Mesenchymal stem cell (in vitro differentiated cells and primary cell): ENCODE results near the gene RPP14.
"Not testable (repeated sequence)": the region's sequence is repeated elsewhere in the genome, so short reads cannot be mapped to it uniquely, and the experiment has no call there.

Experiments
- DNase-seq: peaks from one replicate; pipeline ENCODE4 v3.0.0-alpha.2; 2013
- H2AFZ ChIP-seq: one replicate; pipeline ENCODE4 v1.6.1; 2013; ENCODE audit warnings: low read depth, mild to moderate bottlenecking, control low read depth, inconsistent platforms, low read length, moderate library complexity
- H2AK5ac ChIP-seq: 2 replicates; pipeline ENCODE4 v1.6.1; 2013; ENCODE audit warnings: low read length, moderate library complexity, mild to moderate bottlenecking, inconsistent platforms; ENCODE audit not compliant: severe bottlenecking
- H2BK120ac ChIP-seq: one replicate; pipeline ENCODE4 v1.6.1; 2013; ENCODE audit warnings: low read depth, mild to moderate bottlenecking, inconsistent platforms, low read length, moderate library complexity
- H2BK12ac ChIP-seq, 2 experiments: one replicate each; pipeline ENCODE4 v1.6.1; 2013; ENCODE audit warnings: inconsistent platforms in 2 of 2, low read length in 2 of 2, mild to moderate bottlenecking in 2 of 2, moderate library complexity in 2 of 2, control low read depth in 1 of 2
- H2BK15ac ChIP-seq: one replicate; pipeline ENCODE4 v1.6.1; 2013; ENCODE audit warnings: mild to moderate bottlenecking, low read depth, inconsistent platforms; ENCODE audit not compliant: poor library complexity, severe bottlenecking
- H2BK5ac ChIP-seq: 2 replicates; pipeline ENCODE4 v1.6.1; 2013; ENCODE audit warnings: low read depth, mild to moderate bottlenecking, low read length, control low read depth, inconsistent platforms; ENCODE audit not compliant: poor library complexity, severe bottlenecking
- H3K14ac ChIP-seq, 2 experiments: one replicate each; pipeline ENCODE4 v1.6.1; 2013; ENCODE audit warnings: inconsistent platforms in 2 of 2, low read length in 2 of 2, control low read depth in 1 of 2, mild to moderate bottlenecking in 1 of 2, moderate library complexity in 1 of 2
- H3K18ac ChIP-seq, 2 experiments: one replicate each; pipeline ENCODE4 v1.6.1; 2013; ENCODE audit warnings: inconsistent platforms in 2 of 2, low read length in 2 of 2, control low read depth in 1 of 2, low read depth in 1 of 2, mild to moderate bottlenecking in 1 of 2
- H3K23ac ChIP-seq, 2 experiments: one replicate each; pipeline ENCODE4 v1.6.1; 2013; ENCODE audit warnings: inconsistent platforms in 2 of 2, low read length in 2 of 2, mild to moderate bottlenecking in 2 of 2, moderate library complexity in 2 of 2, control low read depth in 1 of 2
- H3K27ac ChIP-seq: 2 replicates; pipeline ENCODE4 v1.5.1; 2013; ENCODE audit warnings: mild to moderate bottlenecking, moderate library complexity, low read length, control low read depth, inconsistent platforms; ENCODE audit not compliant: poor library complexity, severe bottlenecking
- H3K27me3 ChIP-seq, 2 experiments: 2 replicates each; pipeline versions ENCODE4 v1.6.1 to v1.7.0; 2013; ENCODE audit warnings: low read length in 2 of 2, mild to moderate bottlenecking in 2 of 2, moderate library complexity in 2 of 2, control low read depth in 1 of 2, inconsistent platforms in 1 of 2; ENCODE audit not compliant: control insufficient read depth in 1 of 2, insufficient read depth in 1 of 2
- H3K36me3 ChIP-seq, 2 experiments: 2 replicates each; pipeline versions ENCODE4 v1.6.1 to v1.7.0; 2013; ENCODE audit warnings: low read length in 2 of 2, control low read depth in 1 of 2, inconsistent platforms in 1 of 2, low read depth in 1 of 2, mild to moderate bottlenecking in 1 of 2; ENCODE audit not compliant: insufficient read depth in 2 of 2, control insufficient read depth in 1 of 2
- H3K4ac ChIP-seq, 2 experiments: one replicate each; pipeline ENCODE4 v1.6.1; 2013; ENCODE audit warnings: inconsistent platforms in 2 of 2, low read length in 2 of 2, mild to moderate bottlenecking in 2 of 2, moderate library complexity in 2 of 2, control low read depth in 1 of 2, low read depth in 1 of 2
- H3K4me1 ChIP-seq: 2 replicates; pipeline ENCODE4 v1.6.1; 2013; ENCODE audit warnings: low read depth, low read length, control low read depth; ENCODE audit not compliant: control insufficient read depth, insufficient read depth
- H3K4me2 ChIP-seq: 2 replicates; pipeline ENCODE4 v1.6.1; 2013; ENCODE audit warnings: low read length, mild to moderate bottlenecking, inconsistent platforms; ENCODE audit not compliant: poor library complexity, severe bottlenecking
- H3K4me3 ChIP-seq, 2 experiments: 2 replicates each; pipeline versions ENCODE4 v1.5.1 to v1.7.0; 2013; ENCODE audit warnings: low read length in 2 of 2, mild to moderate bottlenecking in 2 of 2, control low read depth in 1 of 2, low read depth in 1 of 2; ENCODE audit not compliant: insufficient read depth in 1 of 2
- H3K79me1 ChIP-seq: replicated peaks from 2 replicates; pipeline ENCODE4 v1.6.1; 2013; ENCODE audit warnings: mild to moderate bottlenecking, control low read depth, low read length, inconsistent platforms; ENCODE audit not compliant: poor library complexity, severe bottlenecking
- H3K9ac ChIP-seq: 2 replicates; pipeline ENCODE4 v1.7.0; 2013; ENCODE audit warnings: mild to moderate bottlenecking, low read length, moderate library complexity
- H3K9me3 ChIP-seq: 2 replicates; pipeline ENCODE4 v1.7.0; 2013; ENCODE audit warnings: mild to moderate bottlenecking, low read length; ENCODE audit not compliant: control insufficient read depth
- H4K8ac ChIP-seq: one replicate; pipeline ENCODE4 v1.6.1; 2013; ENCODE audit warnings: inconsistent platforms, mild to moderate bottlenecking, low read length, moderate library complexity
- H4K91ac ChIP-seq: one replicate; pipeline ENCODE4 v1.6.1; 2013; ENCODE audit warnings: mild to moderate bottlenecking, low read length, inconsistent platforms
- WGBS: methylation state at CpG from one replicate; pipeline ENCODE4 v1.1.7; 2013; ENCODE audit warnings: mixed read lengths; 5-methylcytosine and 5-hydroxymethylcytosine counted together

The RPP14 gene

DNA sequence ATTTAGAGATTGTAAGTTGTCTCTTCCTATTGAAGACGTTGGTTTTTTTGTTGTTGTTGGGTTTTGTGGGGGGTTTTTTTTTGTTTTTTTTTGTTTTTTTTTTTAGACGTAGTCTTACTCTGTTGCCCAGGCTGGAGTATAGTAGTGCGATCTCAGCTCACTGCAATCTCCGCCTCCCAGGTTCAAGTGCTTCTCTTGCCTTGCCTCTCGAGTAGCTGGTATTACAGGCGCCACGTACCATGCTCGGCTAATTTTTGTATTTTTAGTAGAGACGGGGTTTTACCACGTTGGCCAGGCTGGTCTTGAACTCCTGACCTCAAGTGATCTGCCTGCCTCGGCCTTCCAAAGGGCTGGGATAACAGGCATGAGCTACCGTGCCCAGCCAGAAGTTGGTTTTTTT is 33.1 kb downstream of the RPP14 start:
- not testable (repeated sequence) for H3K14ac ChIP-seq, H3K36me3 ChIP-seq, H2AK5ac ChIP-seq, H3K23ac ChIP-seq, H3K4ac ChIP-seq, H2AFZ ChIP-seq, H4K8ac ChIP-seq, H2BK15ac ChIP-seq, H3K27ac ChIP-seq, H3K18ac ChIP-seq, H3K9ac ChIP-seq, H3K4me3 ChIP-seq, H3K4me2 ChIP-seq, H4K91ac ChIP-seq, H2BK120ac ChIP-seq, H3K9me3 ChIP-seq, H3K4me1 ChIP-seq, DNase-seq, H2BK12ac ChIP-seq, H3K79me1 ChIP-seq, H3K27me3 ChIP-seq, H2BK5ac ChIP-seq
- 98% methylated on average over 12 of the region's 12 CpGs for WGBS

DNA sequence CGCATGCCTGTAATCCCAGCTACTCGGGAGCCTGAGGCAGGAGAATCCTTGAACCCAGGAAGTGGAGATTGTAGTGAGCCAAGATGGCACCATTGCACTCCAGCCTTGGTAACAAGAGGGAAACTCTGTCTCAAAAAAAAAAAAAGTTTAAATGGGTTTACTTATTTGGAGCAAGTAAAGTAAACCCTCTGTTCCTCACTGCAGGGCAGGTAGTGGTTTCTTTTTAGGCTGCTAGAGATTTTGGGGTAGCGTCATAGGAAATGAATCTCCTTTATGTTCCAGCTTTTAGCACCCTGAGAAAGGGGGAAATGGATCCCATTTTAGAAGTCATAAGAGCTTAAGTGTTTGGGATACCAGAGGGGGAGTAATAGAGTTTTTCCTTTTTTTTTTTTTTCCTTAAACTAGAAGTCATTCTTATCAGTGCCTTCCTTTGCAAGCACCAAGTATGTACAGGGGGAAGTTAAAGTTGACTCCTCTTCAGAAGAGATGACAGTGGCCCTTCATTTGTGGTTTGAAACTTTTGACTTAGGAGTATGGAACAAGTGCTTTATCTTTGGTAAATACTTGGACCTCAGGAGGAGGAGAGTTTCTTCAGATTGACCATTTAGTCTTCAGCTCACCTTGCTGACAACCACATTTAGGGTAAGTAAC is 34.7 kb downstream of the RPP14 start:
- Histone ChIP-seq H2AFZ (no peak overlapping the region), H3K79me1 (peaks cover 1% of the 10 kb centered on the region), H3K4me2 (no peak overlapping the region), H3K9me3 (no peaks in the 10 kb centered on the region), H3K4me3 (no peak overlapping the region), H3K27ac (no peak overlapping the region), H2BK15ac (no peak overlapping the region), H2AK5ac (no peak overlapping the region), H3K4me1 (peaks cover 7% of the 10 kb centered on the region), H3K23ac (no peak overlapping the region), H3K4ac (no peak overlapping the region), H3K14ac (no peak overlapping the region), H2BK5ac (no peak overlapping the region), H2BK12ac (no peak overlapping the region), H4K91ac (no peak overlapping the region), H2BK120ac (no peak overlapping the region), H3K18ac (no peak overlapping the region), H3K27me3 (no peaks in the 10 kb centered on the region), H3K36me3 (peaks cover 0 to 4% of the 10 kb centered on the region in 2 experiments), H3K9ac (no peak overlapping the region), H4K8ac (no peak overlapping the region)
- no peak for DNase-seq
- WGBS: 97% methylated on average over 3 of the region's 3 CpGs

DNA sequence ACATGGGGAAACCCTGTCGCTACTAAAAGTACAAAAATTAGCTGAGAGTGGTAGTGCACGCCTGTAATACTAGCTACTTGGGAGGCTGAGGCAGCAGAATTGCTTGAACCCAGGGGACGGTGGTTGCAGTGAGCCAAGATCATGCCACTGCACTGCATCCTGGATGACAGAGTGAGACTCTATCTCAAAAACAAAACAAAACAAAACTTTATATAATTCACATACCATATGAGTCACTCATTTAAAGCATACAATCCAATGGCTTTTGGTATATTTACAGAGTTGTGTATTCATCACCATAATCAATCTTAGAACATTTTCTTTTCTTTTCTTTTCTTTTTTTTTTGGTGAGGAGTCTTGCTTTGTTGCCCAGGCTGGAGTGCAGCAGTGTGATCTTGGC is 35.3 kb downstream of the RPP14 start:
- no peak overlapping the region for H3K23ac ChIP-seq
- WGBS: 87% methylated on average over 3 of the region's 3 CpGs
- H2AK5ac ChIP-seq: no peak overlapping the region
- no peak overlapping the region for H2BK12ac ChIP-seq
- no peak for DNase-seq
- H3K9ac ChIP-seq: no peak overlapping the region
- no peak overlapping the region for H3K18ac ChIP-seq
- H3K9me3 ChIP-seq: no peaks in the 10 kb centered on the region
- no peaks in the 10 kb centered on the region for H3K27me3 ChIP-seq
- no peak overlapping the region for H2BK5ac ChIP-seq
- no peak overlapping the region for H3K4me3 ChIP-seq
- no peak overlapping the region for H3K4ac ChIP-seq
- H3K4me1 ChIP-seq: peaks cover 7% of the 10 kb centered on the region
- no peak overlapping the region for H3K27ac ChIP-seq
- no peak overlapping the region for H3K14ac ChIP-seq
- H2AFZ ChIP-seq: no peak overlapping the region
- peaks cover 1% of the 10 kb centered on the region for H3K79me1 ChIP-seq
- H4K8ac ChIP-seq: no peak overlapping the region
- no peak overlapping the region for H3K4me2 ChIP-seq
- peaks cover 0 to 4% of the 10 kb centered on the region in 2 experiments for H3K36me3 ChIP-seq
- H2BK15ac ChIP-seq: no peak overlapping the region
- no peak overlapping the region for H2BK120ac ChIP-seq
- H4K91ac ChIP-seq: no peak overlapping the region

DNA sequence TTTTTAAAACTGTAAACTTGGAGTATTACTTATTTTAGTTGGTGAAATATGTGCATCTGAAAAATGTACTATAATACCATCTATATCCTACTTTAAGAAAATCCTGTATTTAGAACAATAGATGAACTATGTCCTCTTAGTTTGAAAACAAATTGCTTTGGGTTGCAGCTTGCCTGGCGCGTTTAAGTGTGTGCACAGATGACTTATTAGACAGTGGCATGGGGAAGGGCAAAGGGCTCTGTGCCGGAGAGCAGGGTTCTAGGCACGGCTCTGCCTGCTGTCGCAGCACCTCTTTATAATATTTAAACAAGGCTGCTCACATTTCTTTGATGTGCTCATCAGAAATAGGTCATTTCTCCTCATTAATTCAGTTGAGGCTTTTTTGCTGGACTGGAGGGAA is 36.6 kb downstream of the RPP14 start:
- Histone ChIP-seq H3K4me2 (no peak overlapping the region), H3K23ac (no peak overlapping the region), H4K8ac (no peak overlapping the region), H2BK12ac (no peak overlapping the region), H3K14ac (no peak overlapping the region), H3K4me3 (no peak overlapping the region), H3K27ac (no peak overlapping the region), H3K79me1 (peaks cover 1% of the 10 kb centered on the region), H2AFZ (no peak overlapping the region), H3K9ac (no peak overlapping the region), H2BK15ac (no peak overlapping the region), H2BK5ac (no peak overlapping the region), H2AK5ac (no peak overlapping the region), H3K9me3 (no peaks in the 10 kb centered on the region), H4K91ac (no peak overlapping the region), H3K36me3 (peaks cover 0 to 4% of the 10 kb centered on the region in 2 experiments), H3K4me1 (peaks cover 7% of the 10 kb centered on the region), H3K27me3 (no peaks in the 10 kb centered on the region), H3K18ac (no peak overlapping the region), H3K4ac (no peak overlapping the region), H2BK120ac (no peak overlapping the region)
- DNase-seq: no peak
- WGBS: 91% methylated on average over 5 of the region's 5 CpGs
